Esophagus squamous epithelium (tissue), 4 donors: Measurements from ENCODE around the gene DHX8.

ENCODE experiments used
- CTCF ChIP-seq, 6 experiments: fragments of 450-650 bp in 4 of 6; fragments of 200-600 bp in 2 of 6; sonication (generic) in 2 of 6; IDR thresholded peaks; one replicate each; pipeline ENCODE4 v1.5.1; 2016 to 2019; ENCODE audit warnings: antibody characterized with exemption in 6 of 6, mild to moderate bottlenecking in 4 of 6, moderate library complexity in 4 of 6
- POLR2A ChIP-seq, 4 donors: fragments of 450-650 bp; IDR thresholded peaks; one replicate each; pipeline ENCODE4 v1.6.1; 2017; ENCODE audit warnings: antibody characterized with exemption in 4 of 4, mild to moderate bottlenecking in 4 of 4, moderate library complexity in 3 of 4

DNA sequence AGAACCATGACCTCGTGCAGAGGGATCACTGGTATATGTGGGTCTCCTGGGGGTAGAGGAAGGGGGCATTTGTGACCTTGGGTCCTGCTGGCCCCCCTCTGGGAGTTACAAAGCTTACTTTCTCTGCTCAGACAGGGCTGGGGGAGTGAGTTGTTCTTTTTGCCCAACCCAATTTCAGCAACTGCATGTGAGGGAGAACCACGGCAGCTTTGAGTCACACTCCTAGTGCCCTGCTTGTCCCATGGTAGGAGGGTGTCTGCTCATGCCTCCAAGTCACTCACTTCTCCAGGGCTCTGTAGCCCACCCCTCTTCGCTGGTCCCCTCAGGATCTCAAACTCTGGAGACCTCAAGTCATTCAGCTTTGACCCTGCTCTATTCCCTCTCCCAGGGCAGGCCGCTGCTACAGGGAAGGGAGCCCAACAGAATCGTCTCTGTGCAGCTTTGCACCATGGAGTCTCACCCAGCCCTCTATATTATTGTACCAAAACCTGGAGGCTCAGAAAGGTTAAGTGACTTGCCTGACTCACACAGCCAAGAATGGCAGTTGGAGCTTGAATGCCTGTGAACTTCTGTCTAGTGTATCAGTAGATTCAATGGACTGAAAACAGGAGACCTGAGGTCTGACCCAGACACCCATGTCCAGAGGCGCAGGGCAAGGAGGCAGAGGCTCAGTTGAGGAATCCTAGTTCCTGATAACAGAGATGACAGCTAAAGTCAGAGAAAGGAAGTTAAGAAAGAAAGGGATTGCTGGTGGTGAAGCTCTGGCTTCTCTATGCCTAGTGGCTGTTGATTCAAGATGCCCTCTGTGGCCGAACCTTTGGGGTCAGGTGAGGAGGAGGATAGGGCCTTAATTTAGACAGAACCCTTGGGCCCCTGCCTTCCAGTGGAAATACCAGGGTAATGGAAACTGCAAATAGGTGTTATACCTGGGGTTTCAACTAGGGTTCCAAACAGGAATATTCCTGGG lies 77.0 kb downstream of the DHX8 start:
- TF ChIP-seq CTCF (IDR thresholded peaks at IDR 0.05) (no peak), POLR2A (IDR thresholded peaks at IDR 0.05) (no peak)
